22Rv1 (cell line): ENCODE data around the gene AKT1S1.

Experiments used
- H3K27ac ChIP-seq: fragments of 450-650 bp; 2 replicates; pipeline ENCODE4 v1.5.1; 2017
- CTCF ChIP-seq: fragments of 450-650 bp; IDR thresholded peaks from 2 replicates; pipeline ENCODE4 v1.5.1; 2017; ENCODE audit warnings: mild to moderate bottlenecking
- ZFX ChIP-seq: fragments of 450-650 bp; IDR thresholded peaks from 2 replicates; pipeline ENCODE4 v1.6.1; 2017; ENCODE audit warnings: antibody characterized with exemption, borderline replicate concordance

Gene AKT1S1

GRCh38 chr19:49854378-49855263 lies 22.5 kb downstream of the AKT1S1 start:
- TF ChIP-seq ZFX (no peak), CTCF (no peak)
- peak overlapping the region; percentile 96 for H3K27ac ChIP-seq

- TF ChIP-seq ZFX (no peak), CTCF (no peak)
- peak overlapping the region; percentile 96 for H3K27ac ChIP-seq
Observed at GRCh38 chr19:49853852-49854377, 23.2 kb downstream of the AKT1S1 start.

GRCh38 chr19:49852631-49853126 lies 24.5 kb downstream of the AKT1S1 start:
- peak overlapping the region; percentile 96 for H3K27ac ChIP-seq
- TF ChIP-seq CTCF (no peak), ZFX (no peak)

- no peak for TF ChIP-seq CTCF
- TF ChIP-seq ZFX = no peak
- H3K27ac ChIP-seq = peak overlapping the region; percentile 96
Observed at GRCh38 chr19:49851456-49852259, 25.5 kb downstream of the AKT1S1 start.

GRCh38 chr19:49850487-49851342 lies 26.4 kb downstream of the AKT1S1 start, which contains the start of gene PTOV1:
Gene PTOV1, plus strand, starts transcription at chr19:49851159.
- peak within 1 kb of the TSS; percentile 96 for H3K27ac ChIP-seq
- TF ChIP-seq CTCF (no peak), ZFX (no peak)

- peak overlapping the region; percentile 96 for H3K27ac ChIP-seq
- TF ChIP-seq CTCF (no peak), ZFX (no peak)
Observed at GRCh38 chr19:49850221-49850486, 27.0 kb downstream of the AKT1S1 start.
